ENCODE measurements around the gene EGLN3.
"Not testable (repeated sequence)": the region's sequence is repeated elsewhere in the genome, so short reads cannot be mapped to it uniquely, and the experiment has no call there.

EGLN3 gene

DNA sequence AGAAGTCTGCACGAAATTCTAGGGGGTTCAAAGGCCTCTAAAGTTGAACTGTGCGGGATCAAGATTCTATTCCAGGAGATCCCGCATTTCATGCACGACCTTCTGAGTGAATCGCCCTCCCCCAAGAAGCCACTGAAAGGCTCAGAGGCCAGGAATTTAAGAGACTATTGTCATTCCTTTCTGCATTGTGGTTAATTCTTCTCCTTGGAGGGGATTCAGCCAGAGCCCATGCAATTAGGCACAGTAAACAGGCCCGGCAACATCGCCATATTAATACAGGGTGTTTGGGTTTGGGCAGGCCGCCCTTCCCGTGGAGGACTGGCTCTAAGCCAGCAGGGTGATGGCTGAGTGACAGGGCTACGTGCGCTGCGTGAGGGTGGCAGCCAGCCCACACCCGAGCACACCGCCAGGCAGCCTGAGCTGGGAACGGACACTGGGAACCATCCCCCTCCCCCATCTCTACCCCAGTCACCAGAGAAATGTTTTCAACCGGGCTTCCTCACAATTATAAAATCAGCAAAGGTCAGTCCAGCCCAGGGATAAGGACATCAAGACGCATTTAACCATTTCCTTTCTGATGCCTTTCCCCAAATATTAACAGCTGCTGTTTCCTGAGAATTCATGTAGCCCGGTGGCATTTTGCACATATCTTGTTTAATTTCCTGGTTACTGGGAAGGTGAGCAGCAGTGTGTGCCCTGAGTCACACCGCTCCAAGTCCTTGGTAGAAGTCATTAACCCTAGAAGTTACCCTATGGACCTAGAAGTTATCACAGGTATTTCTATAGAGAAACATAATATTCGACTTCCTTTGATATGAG, 12.5 kb downstream of the EGLN3 start:
- peak in 54 of 58 donors; percentile 2 to 90 (median 44) for DNase-seq

- DNase-seq, result peak in 1 of 58 donors; percentile 20
Measured at GRCh38 chr14:33936391-33936790, 14.5 kb downstream of the EGLN3 start.

DNA sequence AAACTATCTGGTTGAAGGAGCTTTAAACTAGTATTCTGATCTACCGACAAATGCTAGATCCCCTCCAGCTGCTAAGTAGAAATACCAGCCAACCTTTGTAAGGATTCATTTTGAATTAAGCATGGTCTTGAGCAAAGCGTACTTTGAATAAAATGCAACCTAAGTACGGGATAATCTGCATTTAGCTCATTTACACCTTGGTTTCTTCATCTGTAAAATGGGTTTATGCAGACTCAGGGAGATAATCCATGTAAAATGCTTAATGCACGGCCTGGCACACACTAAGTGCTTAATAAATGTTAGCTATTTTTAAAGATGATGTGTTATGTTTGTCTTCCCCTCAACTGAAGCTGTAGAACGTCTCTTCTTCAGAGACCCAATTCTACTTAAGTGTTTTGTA, 15.9 kb downstream of the EGLN3 start:
- DNase-seq, result no peak

GRCh38 chr14:33934043-33934750, 16.7 kb downstream of the EGLN3 start:
- DNase-seq, result no peak

- DNase-seq, result no peak
Measured at GRCh38 chr14:33933386-33933933, 17.4 kb downstream of the EGLN3 start.

DNA sequence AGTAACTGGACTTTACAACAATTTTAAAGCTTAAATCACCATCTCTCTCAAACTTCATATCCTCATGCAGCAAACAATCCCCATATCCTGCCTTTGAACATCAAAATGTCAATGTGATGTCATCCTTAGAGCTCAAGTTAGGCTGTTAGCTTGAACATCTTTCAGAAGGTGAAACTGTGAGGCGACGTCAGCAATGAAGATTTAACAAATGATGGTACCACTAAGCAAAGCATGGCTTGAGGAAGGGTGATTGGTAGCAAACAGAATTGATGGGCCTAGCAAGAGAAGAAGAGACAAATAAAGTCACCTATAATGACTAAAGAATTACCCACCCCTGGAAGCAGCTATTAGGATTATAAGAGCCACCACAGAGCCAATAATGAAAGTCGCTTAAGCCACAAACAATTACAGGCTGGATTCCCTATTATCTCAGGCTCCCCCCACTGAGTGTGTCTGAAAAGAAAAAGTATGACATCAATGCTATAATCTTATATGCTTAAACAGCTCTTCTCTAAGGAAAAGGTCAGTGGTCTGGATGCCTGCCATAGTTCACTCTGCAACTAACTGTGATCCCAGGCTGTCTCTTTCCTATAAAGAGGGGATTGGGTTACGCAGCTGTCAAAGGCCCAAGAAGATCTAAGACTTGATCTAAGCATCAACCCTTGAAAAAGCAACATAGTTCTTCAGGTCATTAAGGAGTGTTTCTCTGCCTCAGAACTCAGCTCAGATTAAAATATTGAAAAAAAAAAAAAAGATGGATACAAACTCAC, 18.1 kb downstream of the EGLN3 start:
- no peak for DNase-seq

DNA sequence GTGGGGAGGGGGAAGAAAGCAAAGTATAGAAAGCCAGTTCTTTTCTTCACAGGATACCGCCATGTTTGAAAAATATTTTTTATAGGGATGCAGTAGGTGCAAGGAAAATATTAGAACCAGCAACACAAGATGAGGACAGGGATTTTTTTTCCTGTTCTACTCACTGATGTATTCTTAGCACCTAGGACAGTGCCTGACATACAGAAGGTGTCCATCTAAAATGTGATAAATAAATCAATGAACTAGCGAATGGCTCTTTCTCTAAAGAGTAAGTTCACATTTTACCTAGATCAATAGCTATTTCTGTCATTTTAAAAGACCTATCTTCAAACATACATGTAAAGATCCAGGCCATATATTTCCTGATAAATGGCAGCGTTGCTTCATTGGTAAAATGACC, 18.8 kb downstream of the EGLN3 start:
- DNase-seq, result no peak

DNA sequence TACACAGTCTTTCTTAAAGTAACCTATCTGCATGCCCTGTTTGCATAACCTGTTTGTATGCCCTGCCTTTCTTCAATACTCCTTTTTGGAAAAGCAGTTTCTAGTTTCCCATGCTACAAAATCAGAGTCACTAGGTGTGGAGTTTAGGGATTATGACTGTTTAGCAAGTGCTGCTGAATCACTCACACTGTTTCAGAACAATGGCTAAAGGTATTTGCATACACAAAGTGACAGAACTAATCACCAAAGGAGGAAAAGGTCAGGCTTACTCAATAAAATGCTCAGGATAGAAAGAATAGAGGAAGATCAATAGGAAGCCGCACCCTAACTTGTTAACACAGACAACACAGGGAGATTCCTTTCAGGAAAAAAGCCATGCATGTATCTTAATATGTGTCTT, 19.4 kb downstream of the EGLN3 start:
- no peak for DNase-seq

- DNase-seq, result no peak
Measured at GRCh38 chr14:33930439-33930838, 20.4 kb downstream of the EGLN3 start.

DNA sequence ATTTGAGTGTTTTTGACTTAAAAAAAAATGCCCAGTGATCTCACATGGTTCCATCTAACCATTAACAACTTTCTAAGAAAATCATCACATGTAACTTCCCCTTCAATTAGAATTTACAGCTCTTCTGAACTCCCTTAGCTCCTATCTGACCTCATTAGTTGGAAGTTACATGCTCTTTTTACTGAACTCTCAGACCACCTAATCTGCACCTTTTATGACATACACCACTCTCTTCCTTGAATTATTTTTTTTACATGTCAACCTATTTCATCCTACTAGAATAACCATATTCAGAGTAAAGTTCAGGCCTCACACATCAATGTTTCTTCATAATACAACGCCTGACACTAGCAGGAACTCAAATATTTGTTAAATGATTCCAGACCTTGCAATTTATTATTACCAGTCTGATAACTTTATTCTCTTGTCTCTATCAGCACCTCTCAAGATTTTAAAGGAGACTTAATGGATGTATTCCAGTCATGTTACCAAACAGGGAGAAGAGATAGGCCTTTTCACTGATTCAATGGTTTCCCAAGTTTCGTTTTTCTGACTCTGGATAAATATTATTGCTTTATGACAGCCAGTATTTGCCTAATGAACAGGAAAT, 21.0 kb downstream of the EGLN3 start:
- no peak for DNase-seq

- no peak for DNase-seq
Measured at GRCh38 chr14:33928895-33929294, 22.0 kb downstream of the EGLN3 start.

- DNase-seq, result no peak
Measured at GRCh38 chr14:33927944-33928343, 22.9 kb downstream of the EGLN3 start.

DNA sequence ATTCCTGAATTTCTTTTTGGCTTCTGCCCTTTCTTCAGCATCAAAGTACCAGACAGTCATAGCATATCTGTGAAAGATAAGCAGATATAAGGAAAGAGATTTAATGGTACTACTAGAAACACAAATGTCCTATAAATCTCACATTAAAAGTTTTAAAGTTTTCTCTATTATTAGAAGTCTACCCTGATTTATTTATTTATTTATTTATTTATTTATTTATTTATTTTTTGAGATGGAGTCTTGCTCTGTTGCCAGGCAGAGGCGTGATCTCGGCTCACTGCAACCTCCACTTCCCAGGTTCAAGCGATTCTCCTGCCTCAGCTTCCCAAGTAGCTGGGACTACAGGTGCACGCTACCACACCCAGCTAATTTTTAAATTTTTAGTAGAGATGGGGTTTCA, 23.9 kb downstream of the EGLN3 start:
- not testable (repeated sequence) for DNase-seq

- DNase-seq, result no peak
Measured at GRCh38 chr14:33925946-33926345, 24.9 kb downstream of the EGLN3 start.

DNA sequence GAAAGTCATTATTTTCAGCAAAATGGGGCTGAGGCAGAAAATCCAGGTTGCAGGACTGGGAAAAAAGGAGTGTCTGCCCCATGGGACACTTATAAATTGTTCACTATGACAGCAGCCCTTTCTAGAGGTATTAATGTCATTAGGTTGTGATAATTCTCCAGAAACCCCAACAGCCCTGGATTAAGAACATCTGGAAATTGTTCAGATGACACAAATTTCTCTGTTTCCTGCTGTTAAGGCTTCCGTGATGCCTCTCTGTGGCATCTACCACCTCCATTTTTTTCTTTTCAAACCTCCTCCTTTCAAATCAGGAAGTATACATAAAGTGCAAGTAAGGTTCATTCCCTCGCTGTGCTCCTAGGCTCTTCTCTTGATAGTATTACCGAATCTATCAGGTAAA, 25.6 kb downstream of the EGLN3 start:
- no peak for DNase-seq

GRCh38 chr14:33924566-33925100, 26.2 kb downstream of the EGLN3 start:
- DNase-seq, result no peak

- no peak for DNase-seq
Measured at GRCh38 chr14:33922125-33922524, 28.7 kb downstream of the EGLN3 start.

- DNase-seq, result no peak
Measured at GRCh38 chr14:33918256-33918655, 32.6 kb downstream of the EGLN3 start.

DNA sequence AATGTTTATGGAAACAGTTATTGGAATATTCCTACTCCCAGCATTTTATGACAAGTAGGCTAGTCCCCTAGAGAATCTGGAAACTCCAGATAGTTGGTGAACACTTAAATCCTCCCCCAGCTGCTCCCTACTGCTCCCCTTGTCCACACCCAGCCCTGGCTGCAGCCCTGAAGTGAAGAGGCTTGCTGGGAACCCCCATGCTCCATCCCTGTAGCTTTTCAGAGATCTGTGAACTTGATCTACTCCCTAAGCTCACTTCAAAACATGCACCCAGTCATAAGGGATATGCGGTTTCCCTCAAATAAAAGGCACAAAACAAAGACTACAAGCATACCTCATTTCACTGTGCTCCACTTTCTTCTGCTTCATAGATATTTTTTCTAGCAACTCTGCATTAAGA, 33.2 kb downstream of the EGLN3 start:
- DNase-seq, result no peak

DNA sequence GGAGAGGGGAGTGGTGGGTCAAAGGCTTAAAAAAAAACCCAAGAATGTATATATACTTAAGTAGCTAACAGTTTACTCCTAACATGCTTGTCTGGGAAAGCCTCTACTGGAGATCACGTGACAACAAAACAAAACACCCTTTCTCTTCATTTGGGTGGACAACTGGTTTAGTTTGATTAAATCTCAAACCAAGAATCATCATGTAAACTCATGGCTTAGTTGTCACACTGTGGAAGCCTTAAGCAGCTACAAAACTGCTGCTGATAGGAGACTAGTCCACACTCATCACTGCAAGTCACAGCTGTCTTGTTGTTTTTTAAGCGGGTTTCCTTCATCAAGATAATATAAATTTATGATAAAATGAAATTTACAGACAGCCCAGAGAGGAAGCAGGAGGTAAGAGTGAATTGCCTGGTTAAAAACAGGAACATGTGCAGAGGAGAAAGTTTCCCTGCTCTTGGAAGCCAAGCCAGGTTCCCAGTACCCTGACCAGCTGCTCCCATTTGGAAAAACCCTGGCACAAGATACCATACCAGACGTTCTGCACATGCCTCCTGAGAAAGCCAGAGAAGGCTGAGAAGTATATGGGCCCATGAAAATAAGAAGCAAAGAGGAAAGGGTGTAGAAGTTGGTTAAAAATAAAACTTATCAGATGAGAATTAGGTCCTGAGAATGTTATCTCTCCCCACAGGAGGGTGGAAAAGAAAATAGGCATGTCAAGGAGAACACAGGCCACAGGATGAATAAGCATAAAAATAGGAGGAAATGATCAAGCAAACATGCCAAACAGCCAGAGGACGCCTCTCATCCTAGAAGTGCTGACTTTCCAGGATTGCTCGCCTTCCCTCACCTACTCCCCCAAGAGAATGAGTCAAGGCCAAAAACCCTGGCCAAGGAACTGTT, 34.0 kb downstream of the EGLN3 start:
- no peak for DNase-seq
